Ovary (tissue), 3 donors: ENCODE measurements around the gene CADM4.

Experiments
- CTCF ChIP-seq, 3 donors: fragments of 450-650 bp in 2 of 3; fragments of 200-600 bp in 1 of 3; IDR thresholded peaks; one replicate each; pipeline versions ENCODE4 v1.5.1 to v1.8.0; 2016 to 2022; ENCODE audit warnings: antibody characterized with exemption in 3 of 3, mild to moderate bottlenecking in 1 of 3
- EP300 ChIP-seq: sonication (generic); formaldehyde crosslinking; IDR thresholded peaks from one replicate; pipeline ENCODE4 v1.6.1; 2017; ENCODE audit warnings: antibody characterized with exemption
- POLR2A ChIP-seq: fragments of 450-650 bp; IDR thresholded peaks from one replicate; pipeline ENCODE4 v1.6.1; 2017; ENCODE audit warnings: antibody characterized with exemption, mild to moderate bottlenecking, moderate library complexity
- donor health status: DM: no; HTN: no; CAD: no.

GRCh38 chr19:43638995-43639518 lies 593 bp downstream of the CADM4 start:
- TF ChIP-seq CTCF (IDR thresholded peaks at IDR 0.05) (no peak), EP300 (no peak), POLR2A (no peak)
